ENCODE results near the gene ZNF532. TPM values are rescaled to one million over a fixed set of nuclear protein-coding genes. Genes with fewer than 3 reads are reported as not detected.

Gene ZNF532
- total RNA-seq, 5 donors from 2014 or later (not counting 1 experiment from before 2014, with no cell fraction given), result 5.0 to 14.2 (median 7.8) TPM

GRCh38 chr18:58886431-58886830 is 21.8 kb downstream of the ZNF532 start:
- peaks cover 0 to 8% of the 10 kb centered on the region in 2 experiments for H3K4me1 ChIP-seq (ENCODE audit: control insufficient read depth in 1 of 2, extremely low read depth in 1 of 2, insufficient read depth in 2 of 2, low read length in 2 of 2)
- ChIA-PET POLR2A (interaction anchor here in 1 of 2 donors (0.5 kb wide), 1 partner anchor 460 kb away, joined by 7 read pairs; no protein-coding TSS in a partner anchor), CTCF (no interaction called here)
- ATAC-seq (replicated peaks in 1 of 4) (no peak), DNase-seq (no peak)
- H3K9me3 Mint-ChIP-seq, result no peaks in the 10 kb centered on the region
- H3K36me3 ChIP-seq (ENCODE audit: control insufficient read depth in 2 of 2, extremely low read depth in 1 of 2, insufficient read depth in 1 of 2, low read length in 1 of 2), result no peaks in the 10 kb centered on the region
- no peak overlapping the region for H3K27ac ChIP-seq (ENCODE audit: low read length)
- H3K9me3 ChIP-seq, result no peaks in the 10 kb centered on the region
- H3K4me1 Mint-ChIP-seq, result peaks cover 9 to 14% (median 13%) of the 10 kb centered on the region in 3 donors
- peaks cover 14 to 22% of the 10 kb centered on the region in 2 donors for H3K27me3 Mint-ChIP-seq
- 63% methylated on average over 1 of the region's 3 CpGs for WGBS (ENCODE audit: insufficient coverage)
- H3K36me3 Mint-ChIP-seq, result peaks cover under 1% of the 10 kb centered on the region
- peaks cover 0 to 18% of the 10 kb centered on the region in 2 experiments for H3K27me3 ChIP-seq (replicated peaks in 1 of 2; ENCODE audit: control insufficient read depth in 2 of 2, extremely low read depth in 1 of 2, insufficient read depth in 2 of 2, low read length in 1 of 2)
- H3K27ac Mint-ChIP-seq, result no peak overlapping the region
- no peak overlapping the region for H3K4me3 ChIP-seq (ENCODE audit: control insufficient read depth in 1 of 2, extremely low read depth in 1 of 2, low read length in 1 of 2)
- H3K4me3 Mint-ChIP-seq, result no peak overlapping the region

DNA sequence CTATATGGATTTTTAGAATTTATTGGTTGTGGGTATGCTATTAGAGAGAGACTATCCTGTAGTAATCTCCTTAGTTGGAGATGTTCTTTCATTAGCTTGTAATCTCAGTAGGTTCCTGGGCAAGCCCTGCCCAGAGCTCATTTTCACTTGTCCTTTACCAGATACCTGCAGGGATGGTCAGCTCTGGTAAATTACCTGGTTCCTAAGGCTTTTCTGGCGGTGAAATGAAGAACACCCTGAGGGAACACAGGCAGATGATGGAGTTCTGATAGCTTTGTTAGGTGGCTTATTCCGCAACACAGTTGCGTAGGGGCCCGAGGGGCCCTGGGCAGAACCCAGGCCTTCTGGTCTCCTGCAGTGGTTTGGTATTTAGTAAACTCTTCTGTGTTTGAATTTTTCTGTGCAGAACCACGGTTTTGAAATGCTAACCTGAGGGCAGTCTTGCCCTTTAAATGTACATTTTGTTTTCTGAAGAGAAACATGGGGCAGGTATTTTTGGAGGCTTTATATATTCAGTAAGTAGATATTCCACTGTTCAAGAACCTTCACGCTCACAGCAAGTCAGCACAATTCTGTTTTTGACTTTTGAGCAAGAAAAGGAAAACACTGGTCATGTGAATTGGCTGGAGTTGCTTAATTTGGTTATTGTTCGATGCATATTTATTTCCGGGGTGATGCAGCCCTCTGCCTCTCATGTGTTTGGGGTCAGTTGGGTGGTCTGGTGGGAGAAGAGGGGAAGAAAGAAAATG is 22.4 kb downstream of the ZNF532 start:
- Histone ChIP-seq H3K9me3 (no peaks in the 10 kb centered on the region), H3K36me3 (ENCODE audit: control insufficient read depth in 2 of 2, extremely low read depth in 1 of 2, insufficient read depth in 1 of 2, low read length in 1 of 2) (no peaks in the 10 kb centered on the region), H3K27me3 (replicated peaks in 1 of 2; ENCODE audit: control insufficient read depth in 2 of 2, extremely low read depth in 1 of 2, insufficient read depth in 2 of 2, low read length in 1 of 2) (peaks cover 0 to 16% of the 10 kb centered on the region in 2 experiments), H3K4me3 (ENCODE audit: control insufficient read depth in 1 of 2, extremely low read depth in 1 of 2, low read length in 1 of 2) (no peak overlapping the region), H3K4me1 (ENCODE audit: control insufficient read depth in 1 of 2, extremely low read depth in 1 of 2, insufficient read depth in 2 of 2, low read length in 2 of 2) (peaks cover 0 to 8% of the 10 kb centered on the region in 2 experiments), H3K27ac (ENCODE audit: low read length) (no peak overlapping the region)
- DNase-seq (no peak), ATAC-seq (replicated peaks in 1 of 4) (no peak)
- H3K27ac Mint-ChIP-seq, result peak overlapping the region; percentile 4 to 13
- no peak overlapping the region for H3K4me3 Mint-ChIP-seq
- peaks cover 3% of the 10 kb centered on the region for H3K36me3 Mint-ChIP-seq
- CTCF ChIA-PET, result no interaction called here
- peaks cover 17 to 21% of the 10 kb centered on the region in 2 donors for H3K27me3 Mint-ChIP-seq
- POLR2A ChIA-PET, result interaction anchor here in 1 of 2 donors (0.5 kb wide), 1 partner anchor 461 kb away, joined by 7 read pairs; no protein-coding TSS in a partner anchor
- H3K4me1 Mint-ChIP-seq, result peaks cover 9 to 17% (median 16%) of the 10 kb centered on the region in 3 donors
- 60% methylated on average over 5 of the region's 8 CpGs for WGBS (ENCODE audit: insufficient coverage)
- no peaks in the 10 kb centered on the region for H3K9me3 Mint-ChIP-seq

- Mint-ChIP-seq H3K27me3 (peaks cover 20 to 21% of the 10 kb centered on the region in 2 donors), H3K36me3 (peaks cover 3% of the 10 kb centered on the region), H3K4me1 (peaks cover 9 to 17% (median 16%) of the 10 kb centered on the region in 3 donors), H3K9me3 (no peaks in the 10 kb centered on the region), H3K27ac (peak overlapping the region; percentile 4 to 53), H3K4me3 (no peak overlapping the region)
- POLR2A ChIA-PET, result no interaction called here
- Histone ChIP-seq H3K36me3 (ENCODE audit: control insufficient read depth in 2 of 2, extremely low read depth in 1 of 2, insufficient read depth in 1 of 2, low read length in 1 of 2) (no peaks in the 10 kb centered on the region), H3K27me3 (replicated peaks in 1 of 2; ENCODE audit: control insufficient read depth in 2 of 2, extremely low read depth in 1 of 2, insufficient read depth in 2 of 2, low read length in 1 of 2) (peaks cover 0 to 16% of the 10 kb centered on the region in 2 experiments), H3K4me3 (ENCODE audit: control insufficient read depth in 1 of 2, extremely low read depth in 1 of 2, low read length in 1 of 2) (no peak overlapping the region), H3K27ac (ENCODE audit: low read length) (no peak overlapping the region), H3K9me3 (no peaks in the 10 kb centered on the region), H3K4me1 (ENCODE audit: control insufficient read depth in 1 of 2, extremely low read depth in 1 of 2, insufficient read depth in 2 of 2, low read length in 2 of 2) (peaks cover 0 to 8% of the 10 kb centered on the region in 2 experiments)
- no CpG with 5 or more reads among the region's 10 CpGs for WGBS (ENCODE audit: insufficient coverage)
- DNase-seq, result peak in 3 of 35 experiments; percentile 1 to 33 (median 6)
- peak in 1 of 4 experiments; percentile 37 for ATAC-seq (replicated peaks in 1 of 4)
- CTCF ChIA-PET, result no interaction called here
Observed at GRCh38 chr18:58887613-58887963, 22.9 kb downstream of the ZNF532 start.

GRCh38 chr18:58891776-58892175 is 27.1 kb downstream of the ZNF532 start:
- H3K27ac ChIP-seq (ENCODE audit: low read length), result no peak overlapping the region
- peaks cover 0 to 16% of the 10 kb centered on the region in 2 experiments for H3K27me3 ChIP-seq (replicated peaks in 1 of 2; ENCODE audit: control insufficient read depth in 2 of 2, extremely low read depth in 1 of 2, insufficient read depth in 2 of 2, low read length in 1 of 2)
- H3K4me1 ChIP-seq (ENCODE audit: control insufficient read depth in 1 of 2, extremely low read depth in 1 of 2, insufficient read depth in 2 of 2, low read length in 2 of 2), result peaks cover 0 to 11% of the 10 kb centered on the region in 2 experiments
- Mint-ChIP-seq H3K27ac (no peak overlapping the region), H3K4me1 (peaks cover 19 to 22% (median 22%) of the 10 kb centered on the region in 3 donors), H3K4me3 (no peak overlapping the region), H3K36me3 (peaks cover 7% of the 10 kb centered on the region), H3K9me3 (no peaks in the 10 kb centered on the region), H3K27me3 (peaks cover 11 to 26% of the 10 kb centered on the region in 2 donors)
- CTCF ChIA-PET, result no interaction called here
- no peak for DNase-seq
- POLR2A ChIA-PET, result no interaction called here
- no peaks in the 10 kb centered on the region for H3K36me3 ChIP-seq (ENCODE audit: control insufficient read depth in 2 of 2, extremely low read depth in 1 of 2, insufficient read depth in 1 of 2, low read length in 1 of 2)
- no peak for ATAC-seq (replicated peaks in 1 of 4)
- WGBS (ENCODE audit: insufficient coverage), result no CpG with 5 or more reads among the region's 2 CpGs
- H3K9me3 ChIP-seq, result no peaks in the 10 kb centered on the region
- no peak overlapping the region for H3K4me3 ChIP-seq (ENCODE audit: control insufficient read depth in 1 of 2, extremely low read depth in 1 of 2, low read length in 1 of 2)

DNA sequence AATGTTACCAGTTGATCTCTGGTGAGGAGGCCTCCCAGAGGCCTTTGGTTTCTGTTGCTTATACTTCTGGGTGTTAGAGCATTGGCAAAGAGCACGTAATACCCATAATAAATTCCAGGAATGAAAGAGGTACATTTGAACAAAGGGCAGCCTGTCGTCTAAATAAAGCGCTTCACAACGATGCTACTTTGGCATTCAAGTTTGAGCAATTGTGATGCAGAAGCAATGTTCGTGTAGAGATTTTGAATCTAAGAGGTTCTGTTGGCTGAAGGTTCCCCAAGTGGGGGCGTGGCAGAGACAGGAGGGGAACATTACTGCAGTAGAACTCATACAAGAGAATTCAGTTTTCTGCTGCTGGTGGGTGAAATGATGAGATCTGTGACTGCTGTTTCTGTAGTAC is 27.8 kb downstream of the ZNF532 start:
- Histone ChIP-seq H3K4me3 (ENCODE audit: control insufficient read depth in 1 of 2, extremely low read depth in 1 of 2, low read length in 1 of 2) (no peak overlapping the region), H3K9me3 (no peaks in the 10 kb centered on the region), H3K27ac (ENCODE audit: low read length) (no peak overlapping the region), H3K27me3 (replicated peaks in 1 of 2; ENCODE audit: control insufficient read depth in 2 of 2, extremely low read depth in 1 of 2, insufficient read depth in 2 of 2, low read length in 1 of 2) (peaks cover 0 to 12% of the 10 kb centered on the region in 2 experiments), H3K4me1 (ENCODE audit: control insufficient read depth in 1 of 2, extremely low read depth in 1 of 2, insufficient read depth in 2 of 2, low read length in 2 of 2) (peaks cover 0 to 8% of the 10 kb centered on the region in 2 experiments), H3K36me3 (ENCODE audit: control insufficient read depth in 2 of 2, extremely low read depth in 1 of 2, insufficient read depth in 1 of 2, low read length in 1 of 2) (no peaks in the 10 kb centered on the region)
- Mint-ChIP-seq H3K27me3 (peaks cover 11 to 21% of the 10 kb centered on the region in 2 donors), H3K27ac (no peak overlapping the region), H3K9me3 (no peaks in the 10 kb centered on the region), H3K4me1 (peaks cover 15 to 20% (median 18%) of the 10 kb centered on the region in 3 donors), H3K36me3 (peaks cover 7% of the 10 kb centered on the region), H3K4me3 (no peak overlapping the region)
- CTCF ChIA-PET, result no interaction called here
- no peak for ATAC-seq (replicated peaks in 1 of 4)
- WGBS (ENCODE audit: insufficient coverage), result 89% methylated on average over 3 of the region's 6 CpGs
- POLR2A ChIA-PET, result no interaction called here
- DNase-seq, result no peak

DNA sequence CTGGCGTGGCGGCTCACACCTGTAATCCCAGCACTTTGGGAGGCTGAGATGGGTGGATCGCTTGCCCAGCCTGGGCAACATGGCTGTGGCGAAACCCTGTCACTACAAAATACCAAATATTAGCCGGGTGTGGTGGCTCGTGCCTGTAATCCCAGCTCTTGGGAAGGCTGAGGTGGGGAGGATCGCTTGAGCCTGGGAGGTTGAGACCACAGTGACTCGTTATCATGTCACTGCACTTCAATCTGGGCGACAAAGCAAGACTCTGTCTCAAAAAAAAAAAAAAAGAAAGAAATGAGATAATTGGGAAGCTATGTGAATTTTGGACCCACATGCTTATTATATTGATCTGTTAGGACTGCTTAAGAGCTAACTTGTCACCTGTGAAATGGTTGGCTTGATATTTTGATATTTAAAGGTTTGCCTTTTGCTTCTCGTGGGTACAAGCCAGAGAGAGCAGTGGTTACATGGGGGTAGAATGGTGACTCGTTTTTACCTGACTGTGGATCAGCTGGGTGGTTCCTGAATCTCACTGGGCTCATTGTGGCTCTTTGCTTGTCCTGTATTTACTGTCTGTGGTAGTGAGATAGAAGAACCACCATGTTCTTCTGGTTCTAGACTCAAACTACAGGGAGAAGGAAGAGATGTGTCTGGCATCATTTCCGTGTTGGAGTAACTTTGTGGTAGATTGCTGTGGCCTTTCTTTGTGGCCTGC is 28.9 kb downstream of the ZNF532 start:
- Mint-ChIP-seq H3K9me3 (no peaks in the 10 kb centered on the region), H3K27me3 (peaks cover 11 to 21% of the 10 kb centered on the region in 2 donors), H3K4me3 (no peak overlapping the region), H3K27ac (no peak overlapping the region), H3K4me1 (peaks cover 11 to 16% (median 14%) of the 10 kb centered on the region in 3 donors), H3K36me3 (peaks cover 7% of the 10 kb centered on the region)
- Histone ChIP-seq H3K9me3 (no peaks in the 10 kb centered on the region), H3K27me3 (replicated peaks in 1 of 2; ENCODE audit: control insufficient read depth in 2 of 2, extremely low read depth in 1 of 2, insufficient read depth in 2 of 2, low read length in 1 of 2) (peaks cover 0 to 10% of the 10 kb centered on the region in 2 experiments), H3K27ac (ENCODE audit: low read length) (no peak overlapping the region), H3K4me1 (ENCODE audit: control insufficient read depth in 1 of 2, extremely low read depth in 1 of 2, insufficient read depth in 2 of 2, low read length in 2 of 2) (peaks cover 0 to 5% of the 10 kb centered on the region in 2 experiments), H3K4me3 (ENCODE audit: control insufficient read depth in 1 of 2, extremely low read depth in 1 of 2, low read length in 1 of 2) (no peak overlapping the region), H3K36me3 (ENCODE audit: control insufficient read depth in 2 of 2, extremely low read depth in 1 of 2, insufficient read depth in 1 of 2, low read length in 1 of 2) (no peaks in the 10 kb centered on the region)
- no peak for ATAC-seq (replicated peaks in 1 of 4)
- WGBS (ENCODE audit: insufficient coverage), result 66% methylated on average over 5 of the region's 12 CpGs
- POLR2A ChIA-PET, result no interaction called here
- DNase-seq, result no peak
- CTCF ChIA-PET, result interaction anchor here in 1 of 2 donors (0.6 kb wide), 1 partner anchor 12 kb away, joined by 3 read pairs; no protein-coding TSS in a partner anchor
